GM12891 (cell line): ENCODE measurements around the gene KCNK4.

Experiments
- DNase-seq: peaks from one replicate; pipeline ENCODE4 v3.0.0; 2011; ENCODE audit warnings: low spot score; ENCODE audit not compliant: insufficient read length
- FAIRE-seq: peaks from 2 replicates; lab custom pipeline; 2011; peaks lifted over from hg19 to GRCh38; lab: Jason Lieb, UNC
- PAX5 ChIP-seq: IDR thresholded peaks from 2 replicates; pipeline ENCODE4 v1.6.1; 2011; ENCODE audit warnings: low read length, moderate library complexity, mild to moderate bottlenecking; ENCODE audit not compliant: insufficient read depth, severe bottlenecking
- POLR2A ChIP-seq: IDR thresholded peaks from 2 replicates; pipeline ENCODE4 v1.6.1; 2011; ENCODE audit warnings: low read depth, low read length, control low read depth
- POLR2AphosphoS5 ChIP-seq: IDR thresholded peaks from 2 replicates; pipeline ENCODE4 v1.6.1; 2011; ENCODE audit warnings: low read depth, low read length, control low read depth
- POU2F2 ChIP-seq: IDR thresholded peaks from 2 replicates; pipeline ENCODE4 v1.6.1; 2011; ENCODE audit warnings: low read depth, mild to moderate bottlenecking, control low read depth, low read length, moderate library complexity
- SPI1 ChIP-seq: IDR thresholded peaks from 2 replicates; pipeline ENCODE4 v1.6.1; 2011; ENCODE audit warnings: low read depth, low read length, control low read depth
- TAF1 ChIP-seq: IDR thresholded peaks from 2 replicates; pipeline ENCODE4 v1.6.1; 2011; ENCODE audit warnings: low read depth, low read length, control low read depth

KCNK4 gene

GRCh38 chr11:64253481-64253880 is 37.6 kb upstream of the KCNK4 start:
- TF ChIP-seq POLR2AphosphoS5 (no peak), POU2F2 (no peak), PAX5 (no peak), TAF1 (no peak), POLR2A (no peak), SPI1 (no peak)
- FAIRE-seq (no peak), DNase-seq (no peak)

- TF ChIP-seq POLR2AphosphoS5 (no peak), POLR2A (no peak), PAX5 (no peak), TAF1 (no peak), SPI1 (no peak), POU2F2 (no peak)
- DNase-seq (no peak), FAIRE-seq (no peak)
These were observed 36.8 kb upstream of the KCNK4 start for GRCh38 chr11:64254326-64254725.

- DNase-seq (no peak), FAIRE-seq (no peak)
- TF ChIP-seq TAF1 (no peak), POLR2A (no peak), POLR2AphosphoS5 (no peak)
These were observed 35.7 kb upstream of the KCNK4 start for GRCh38 chr11:64255135-64256128.

GRCh38 chr11:64256300-64256699 is 34.8 kb upstream of the KCNK4 start:
- no peak for FAIRE-seq
- DNase-seq: no peak
- TF ChIP-seq POLR2A (no peak), PAX5 (no peak), TAF1 (no peak), POLR2AphosphoS5 (no peak), SPI1 (no peak), POU2F2 (no peak)

GRCh38 chr11:64258356-64258755 is 32.7 kb upstream of the KCNK4 start:
- FAIRE-seq (no peak), DNase-seq (no peak)
- TF ChIP-seq POLR2A (no peak), POLR2AphosphoS5 (no peak), SPI1 (no peak), PAX5 (no peak), TAF1 (no peak), POU2F2 (no peak)

- no peak for DNase-seq
- no peak for FAIRE-seq
- TF ChIP-seq SPI1 (no peak), POLR2AphosphoS5 (no peak), PAX5 (no peak), POU2F2 (no peak), TAF1 (no peak), POLR2A (no peak)
These were observed 32.1 kb upstream of the KCNK4 start for GRCh38 chr11:64258946-64259532.

GRCh38 chr11:64259533-64260067 is 31.5 kb upstream of the KCNK4 start:
- TF ChIP-seq POLR2A (no peak), POU2F2 (no peak), POLR2AphosphoS5 (no peak), PAX5 (no peak), TAF1 (no peak), SPI1 (no peak)
- no peak for FAIRE-seq
- no peak for DNase-seq

- DNase-seq (no peak), FAIRE-seq (no peak)
- TF ChIP-seq POLR2AphosphoS5 (no peak), TAF1 (no peak), PAX5 (no peak), POLR2A (no peak), POU2F2 (no peak), SPI1 (no peak)
These were observed 30.9 kb upstream of the KCNK4 start for GRCh38 chr11:64260147-64260708.
